GM12801 (cell line): Measurements from ENCODE around the gene COL24A1.

Experiments used
- CTCF ChIP-seq: IDR thresholded peaks from one replicate; pipeline ENCODE4 v1.5.1; 2011; ENCODE audit warnings: control low read depth; ENCODE audit not compliant: insufficient read length; ENCODE audit errors: extremely low read depth

Gene COL24A1

DNA sequence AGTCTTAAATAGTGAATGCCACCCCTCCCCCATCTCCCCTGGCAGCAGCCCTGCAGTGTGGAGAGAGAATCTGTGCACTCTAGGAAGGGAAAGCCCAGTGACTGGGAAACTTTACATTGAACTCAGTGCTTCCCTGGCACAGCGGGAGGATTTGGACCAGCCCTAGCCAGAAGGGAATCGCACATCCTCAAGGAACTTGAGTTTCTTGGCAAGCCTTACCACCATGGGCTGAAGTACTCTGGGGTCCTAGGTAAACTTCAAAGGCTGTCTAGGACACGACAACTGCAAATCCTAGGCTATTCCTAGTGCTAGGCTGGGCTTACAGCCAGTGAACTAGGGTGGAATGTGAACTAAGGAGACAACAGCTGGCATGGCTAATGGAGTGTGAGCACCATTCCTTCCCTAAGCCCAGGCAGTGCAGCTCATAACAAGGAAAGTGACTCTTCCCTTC is 88.3 kb downstream of the COL24A1 start:
- no peak for TF ChIP-seq CTCF

- TF ChIP-seq CTCF = no peak
Measured at GRCh38 chr1:86067626-86068025, 88.9 kb downstream of the COL24A1 start.

- TF ChIP-seq CTCF = no peak
Measured at GRCh38 chr1:86064899-86065298, 91.7 kb downstream of the COL24A1 start.

DNA sequence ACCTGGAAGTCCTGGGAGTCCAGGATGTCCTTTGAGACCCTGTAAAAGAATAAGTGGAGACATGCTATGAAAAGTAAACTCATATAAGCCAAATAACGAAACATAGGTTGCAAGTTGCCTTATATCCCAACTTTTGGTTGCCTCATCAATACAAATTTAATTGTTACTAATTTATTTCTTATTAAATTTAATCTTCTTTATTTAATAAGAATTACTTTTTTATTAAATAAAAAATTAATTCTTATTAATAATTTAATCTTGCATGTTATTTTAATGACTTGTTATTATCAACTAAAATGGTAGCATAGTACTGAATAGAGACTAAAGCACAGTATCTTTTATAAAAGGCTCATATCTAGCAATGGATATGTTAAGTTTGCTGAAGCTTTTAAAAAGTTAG is 92.9 kb downstream of the COL24A1 start:
- TF ChIP-seq CTCF = no peak

- no peak for TF ChIP-seq CTCF
Measured at GRCh38 chr1:86062453-86062852, 94.1 kb downstream of the COL24A1 start.

GRCh38 chr1:86061551-86061990 is 95.0 kb downstream of the COL24A1 start:
- no peak for TF ChIP-seq CTCF

GRCh38 chr1:86054396-86054795 is 102.2 kb downstream of the COL24A1 start:
- no peak for TF ChIP-seq CTCF
